ENCODE data around the gene UBXN10. TPM values are rescaled to one million over a fixed set of nuclear protein-coding genes. Genes with fewer than 3 reads are reported as not detected.

Gene UBXN10
- polyA plus RNA-seq, 6 donors from 2014 or later: 0.06 to 0.82 (median 0.16) TPM; not detected in 1

Other genes with a start within 250 kb of the UBXN10 start
- gene PLA2G2A, start 206.5 kb upstream of the UBXN10 start, polyA plus RNA-seq (ENCODE audit: low read depth in 6 of 6): not detected
- gene PLA2G5, start 115.9 kb upstream of the UBXN10 start, polyA plus RNA-seq (ENCODE audit: low read depth in 6 of 6): not detected
- 1 to 10 TPM; 3.2 to 5.1 (median 4.0) TPM for gene PLA2G2D, start 66.6 kb upstream of the UBXN10 start, polyA plus RNA-seq (ENCODE audit: low read depth in 6 of 6)
- gene PLA2G2F, start 46.8 kb upstream of the UBXN10 start, polyA plus RNA-seq (ENCODE audit: low read depth in 6 of 6): not detected
- not detected for gene PLA2G2C, start 422 bp downstream of the UBXN10 start, polyA plus RNA-seq (ENCODE audit: low read depth in 6 of 6)
- gene VWA5B1, start 104.8 kb downstream of the UBXN10 start, polyA plus RNA-seq (ENCODE audit: low read depth in 6 of 6): not detected